ENCODE results near the gene CDKAL1.
"Not testable (repeated sequence)": the region's sequence is repeated elsewhere in the genome, so short reads cannot be mapped to it uniquely, and the experiment has no call there.

CDKAL1 gene

DNA sequence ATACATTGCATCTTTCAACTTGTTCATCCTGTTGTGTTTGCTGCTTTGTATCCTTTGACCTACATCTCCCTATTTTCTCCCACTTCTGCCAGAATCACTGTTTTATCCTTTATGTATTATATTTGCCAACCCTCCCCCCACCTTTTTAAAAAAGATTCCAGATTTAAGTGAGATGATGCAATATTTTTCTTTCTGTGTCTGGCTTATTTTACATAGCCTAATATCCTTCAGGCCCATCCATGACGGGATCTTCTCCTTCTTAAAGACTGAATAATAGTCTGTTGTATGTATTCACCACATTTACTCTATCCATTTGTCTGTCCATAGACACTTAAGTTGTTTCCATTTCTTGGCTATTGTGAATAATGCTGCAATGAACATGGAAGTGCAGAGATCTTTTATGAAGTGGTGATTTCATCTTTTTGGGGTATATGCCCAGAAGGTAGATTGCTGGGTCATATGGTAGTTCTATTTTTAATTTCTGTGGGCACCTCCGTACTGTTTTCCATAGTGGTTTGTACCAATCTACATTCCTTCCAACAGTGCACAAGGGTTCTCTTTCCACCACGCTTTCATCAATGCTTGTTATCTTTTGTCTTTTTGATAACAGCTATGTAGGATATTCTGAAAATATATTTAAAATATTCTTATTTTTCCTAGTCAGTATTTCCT, 181.0 kb downstream of the CDKAL1 start:
- DNase-seq, result no peak

GRCh38 chr6:20716865-20717264, 182.6 kb downstream of the CDKAL1 start:
- no peak for DNase-seq

DNA sequence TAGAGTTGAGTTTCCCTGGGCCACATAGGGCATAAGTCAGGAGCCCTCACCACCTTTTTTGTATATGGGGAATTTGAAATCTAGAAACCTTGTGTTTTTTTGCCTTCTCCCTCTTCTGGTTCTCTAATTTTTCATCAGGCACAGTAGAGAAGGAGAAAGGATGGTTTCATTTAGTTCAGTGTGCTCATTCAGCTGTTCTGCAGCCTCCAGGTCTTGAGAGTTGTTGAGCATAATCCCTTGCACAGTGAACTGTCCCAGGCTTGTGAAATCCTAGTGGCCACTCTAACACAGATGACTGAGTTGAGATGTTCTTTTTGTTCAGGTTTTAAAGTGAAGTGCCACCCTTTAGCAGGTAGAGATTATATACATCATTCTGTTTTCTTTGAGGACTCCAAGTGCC, 183.5 kb downstream of the CDKAL1 start:
- no peak for DNase-seq

- DNase-seq, result no peak
Measured at GRCh38 chr6:20718705-20719653, 184.7 kb downstream of the CDKAL1 start.

- no peak for DNase-seq
Measured at GRCh38 chr6:20719980-20720379, 185.7 kb downstream of the CDKAL1 start.

GRCh38 chr6:20721121-20721520, 186.9 kb downstream of the CDKAL1 start:
- DNase-seq, result not testable (repeated sequence)

GRCh38 chr6:20722455-20722854, 188.2 kb downstream of the CDKAL1 start:
- no peak for DNase-seq

DNA sequence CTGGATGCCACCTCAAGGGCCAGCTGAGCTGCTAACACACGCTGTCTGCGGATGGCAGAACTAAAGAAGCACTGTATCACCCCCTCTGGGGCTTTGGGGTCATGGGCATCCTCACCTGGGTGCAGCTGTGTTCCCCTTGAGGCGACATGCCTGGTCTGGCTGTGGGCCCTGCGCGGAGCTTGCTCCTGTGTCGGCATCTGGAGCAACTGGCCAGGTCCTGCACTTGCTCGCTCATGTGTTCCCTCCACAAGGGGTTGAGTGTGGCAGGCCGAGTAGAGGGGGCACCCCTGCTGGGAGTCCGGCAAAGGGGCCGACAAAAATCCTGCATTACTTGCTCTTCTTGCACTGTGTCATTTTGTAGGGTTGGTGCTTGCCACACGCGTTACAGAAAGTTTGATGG, 189.0 kb downstream of the CDKAL1 start:
- DNase-seq, result no peak

- no peak for DNase-seq
Measured at GRCh38 chr6:20724443-20725190, 190.4 kb downstream of the CDKAL1 start.

DNA sequence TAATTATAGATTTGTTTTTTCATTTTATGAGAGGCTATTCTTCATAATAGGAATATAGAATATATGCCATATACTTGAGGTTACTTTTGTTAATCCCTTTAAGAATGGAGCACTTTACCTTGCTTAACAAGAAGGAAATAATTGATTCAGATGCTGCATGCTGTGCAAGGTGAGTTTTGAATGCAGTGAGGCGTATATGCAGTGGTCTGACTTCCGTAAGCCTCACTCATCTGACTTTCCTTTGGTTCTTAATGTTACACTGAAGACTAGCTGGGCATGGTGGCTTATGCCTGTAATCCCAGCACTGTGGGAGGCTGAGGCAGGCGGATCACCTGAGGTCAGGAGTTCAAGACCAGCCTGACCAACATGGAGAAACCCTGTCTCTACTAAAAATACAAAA, 191.0 kb downstream of the CDKAL1 start:
- DNase-seq, result not testable (repeated sequence)

- no peak for DNase-seq
Measured at GRCh38 chr6:20729086-20729485, 194.8 kb downstream of the CDKAL1 start.

GRCh38 chr6:20732362-20732761, 198.1 kb downstream of the CDKAL1 start:
- DNase-seq, result not testable (repeated sequence)

- no peak for DNase-seq
Measured at GRCh38 chr6:20732896-20733295, 198.6 kb downstream of the CDKAL1 start.

GRCh38 chr6:20737912-20738311, 203.7 kb downstream of the CDKAL1 start:
- no peak for DNase-seq

- DNase-seq, result no peak
Measured at GRCh38 chr6:20740088-20740487, 205.8 kb downstream of the CDKAL1 start.

DNA sequence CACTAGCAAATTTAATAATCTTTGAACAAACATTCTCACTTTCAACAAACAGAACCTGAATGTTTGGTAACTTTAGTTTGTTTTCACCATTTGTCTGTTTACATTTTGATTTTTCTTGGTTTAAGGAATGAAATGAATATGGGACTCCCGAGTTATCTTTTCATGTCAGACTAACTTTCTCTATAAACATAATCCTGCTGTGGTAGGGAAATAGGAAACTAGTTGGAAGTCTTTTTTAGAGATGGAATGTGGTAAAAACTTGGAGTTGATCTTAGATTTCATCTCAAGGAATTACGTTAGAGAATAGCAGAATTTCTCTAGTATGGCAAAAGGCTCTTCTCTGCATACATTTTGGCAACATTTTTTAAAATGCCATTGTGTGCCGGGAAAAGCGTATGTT, 206.5 kb downstream of the CDKAL1 start:
- no peak for DNase-seq

GRCh38 chr6:20741490-20741889, 207.2 kb downstream of the CDKAL1 start:
- DNase-seq, result no peak

GRCh38 chr6:20744911-20745557, 210.8 kb downstream of the CDKAL1 start:
- no peak for DNase-seq

GRCh38 chr6:20746024-20746423, 211.8 kb downstream of the CDKAL1 start:
- no peak for DNase-seq

DNA sequence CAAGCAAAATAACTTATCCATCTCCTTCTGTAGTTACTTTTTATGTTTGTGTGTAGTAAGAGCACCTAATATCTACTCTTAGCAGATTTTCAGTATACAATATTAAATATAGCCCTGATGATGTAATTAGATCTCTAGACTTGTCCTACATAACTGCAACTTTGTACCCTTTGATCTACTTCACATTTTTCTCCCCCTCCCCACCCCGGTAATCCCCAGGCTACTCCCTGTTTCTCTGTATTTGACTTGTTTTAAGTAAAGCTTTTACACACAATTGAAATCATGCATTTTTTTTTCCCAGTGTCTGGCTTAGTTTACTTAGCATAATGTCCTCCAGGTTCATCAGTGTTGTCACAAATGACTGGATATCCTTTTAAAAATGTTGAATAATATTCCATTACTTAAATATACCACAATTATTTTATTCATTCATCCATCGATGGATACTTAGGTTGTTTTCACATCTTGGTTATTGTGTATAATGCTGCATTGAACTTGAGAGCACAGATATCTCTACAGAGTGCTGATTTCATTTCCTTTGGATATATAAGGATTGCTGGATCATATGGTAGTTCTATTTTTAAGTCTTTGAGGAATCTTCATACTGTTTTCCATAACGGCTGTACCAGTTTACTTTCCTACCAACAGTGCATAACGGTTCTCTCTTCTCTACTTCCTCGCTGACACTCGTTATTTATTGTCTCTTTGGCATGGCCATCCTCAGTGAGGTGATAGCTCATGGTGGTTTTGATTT, 212.7 kb downstream of the CDKAL1 start:
- DNase-seq, result no peak

GRCh38 chr6:20747991-20748390, 213.7 kb downstream of the CDKAL1 start:
- no peak for DNase-seq

- no peak for DNase-seq
Measured at GRCh38 chr6:20751293-20751935, 217.2 kb downstream of the CDKAL1 start.

Measured in activated CD4-positive, alpha-beta T cell treated with anti-CD3 and anti-CD28 coated beads, Interleukin-2, amount 50 U/mL, for 4 hours (primary cell).